ENCODE results near the gene CHMP2B.

CHMP2B gene

GRCh38 chr3:87191641-87192040 lies 35.5 kb upstream of the CHMP2B start:
- Histone ChIP-seq H3K27ac (replicated peaks) (no peak overlapping the region), H3K4me3 (replicated peaks; ENCODE audit: insufficient read depth, low read length) (no peak overlapping the region), H3K27me3 (ENCODE audit: insufficient read depth, poor library complexity, severe bottlenecking) (no peaks in the 10 kb centered on the region)
- DNase-seq (ENCODE audit: low read depth in 1 of 2, low spot score in 1 of 2): no peak
- TF ChIP-seq GABPA (IDR thresholded peaks at IDR 0.05; ENCODE audit: low read depth): no peak
- TF ChIP-seq POLR2AphosphoS5 (IDR thresholded peaks at IDR 0.05; ENCODE audit: low read depth): no peak
- no peak for TF ChIP-seq SPI1 (IDR thresholded peaks at IDR 0.05; ENCODE audit: borderline replicate concordance, low read depth)
- TF ChIP-seq, protein P1, sequence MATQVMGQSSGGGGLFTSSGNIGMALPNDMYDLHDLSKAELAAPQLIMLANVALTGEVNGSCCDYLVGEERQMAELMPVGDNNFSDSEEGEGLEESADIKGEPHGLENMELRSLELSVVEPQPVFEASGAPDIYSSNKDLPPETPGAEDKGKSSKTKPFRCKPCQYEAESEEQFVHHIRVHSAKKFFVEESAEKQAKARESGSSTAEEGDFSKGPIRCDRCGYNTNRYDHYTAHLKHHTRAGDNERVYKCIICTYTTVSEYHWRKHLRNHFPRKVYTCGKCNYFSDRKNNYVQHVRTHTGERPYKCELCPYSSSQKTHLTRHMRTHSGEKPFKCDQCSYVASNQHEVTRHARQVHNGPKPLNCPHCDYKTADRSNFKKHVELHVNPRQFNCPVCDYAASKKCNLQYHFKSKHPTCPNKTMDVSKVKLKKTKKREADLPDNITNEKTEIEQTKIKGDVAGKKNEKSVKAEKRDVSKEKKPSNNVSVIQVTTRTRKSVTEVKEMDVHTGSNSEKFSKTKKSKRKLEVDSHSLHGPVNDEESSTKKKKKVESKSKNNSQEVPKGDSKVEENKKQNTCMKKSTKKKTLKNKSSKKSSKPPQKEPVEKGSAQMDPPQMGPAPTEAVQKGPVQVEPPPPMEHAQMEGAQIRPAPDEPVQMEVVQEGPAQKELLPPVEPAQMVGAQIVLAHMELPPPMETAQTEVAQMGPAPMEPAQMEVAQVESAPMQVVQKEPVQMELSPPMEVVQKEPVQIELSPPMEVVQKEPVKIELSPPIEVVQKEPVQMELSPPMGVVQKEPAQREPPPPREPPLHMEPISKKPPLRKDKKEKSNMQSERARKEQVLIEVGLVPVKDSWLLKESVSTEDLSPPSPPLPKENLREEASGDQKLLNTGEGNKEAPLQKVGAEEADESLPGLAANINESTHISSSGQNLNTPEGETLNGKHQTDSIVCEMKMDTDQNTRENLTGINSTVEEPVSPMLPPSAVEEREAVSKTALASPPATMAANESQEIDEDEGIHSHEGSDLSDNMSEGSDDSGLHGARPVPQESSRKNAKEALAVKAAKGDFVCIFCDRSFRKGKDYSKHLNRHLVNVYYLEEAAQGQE (IDR thresholded peaks at IDR 0.05; ENCODE audit: insufficient replicate concordance, low read depth): no peak
- TF ChIP-seq CTCF (IDR thresholded peaks at IDR 0.05; ENCODE audit: insufficient read depth, low read length): no peak

GRCh38 chr3:87196879-87197278 lies 30.2 kb upstream of the CHMP2B start:
- H3K27ac ChIP-seq (replicated peaks): no peak overlapping the region
- TF ChIP-seq SPI1 (IDR thresholded peaks at IDR 0.05; ENCODE audit: borderline replicate concordance, low read depth) (no peak), POLR2AphosphoS5 (IDR thresholded peaks at IDR 0.05; ENCODE audit: low read depth) (no peak), CTCF (IDR thresholded peaks at IDR 0.05; ENCODE audit: insufficient read depth, low read length) (no peak), GABPA (IDR thresholded peaks at IDR 0.05; ENCODE audit: low read depth) (no peak)
- TF ChIP-seq, protein P1 (IDR thresholded peaks at IDR 0.05; ENCODE audit: insufficient replicate concordance, low read depth): no peak
- no peaks in the 10 kb centered on the region for H3K27me3 ChIP-seq (ENCODE audit: insufficient read depth, poor library complexity, severe bottlenecking)
- H3K4me3 ChIP-seq (replicated peaks; ENCODE audit: insufficient read depth, low read length): no peak overlapping the region
- DNase-seq (ENCODE audit: low read depth in 1 of 2, low spot score in 1 of 2): no peak

GRCh38 chr3:87197531-87197930 lies 29.6 kb upstream of the CHMP2B start:
- DNase-seq (ENCODE audit: low read depth in 1 of 2, low spot score in 1 of 2): no peak
- Histone ChIP-seq H3K27ac (replicated peaks) (no peak overlapping the region), H3K4me3 (replicated peaks; ENCODE audit: insufficient read depth, low read length) (no peak overlapping the region), H3K27me3 (ENCODE audit: insufficient read depth, poor library complexity, severe bottlenecking) (no peaks in the 10 kb centered on the region)
- TF ChIP-seq SPI1 (IDR thresholded peaks at IDR 0.05; ENCODE audit: borderline replicate concordance, low read depth): no peak

- TF ChIP-seq GABPA (IDR thresholded peaks at IDR 0.05; ENCODE audit: low read depth): no peak
- no peak for TF ChIP-seq SPI1 (IDR thresholded peaks at IDR 0.05; ENCODE audit: borderline replicate concordance, low read depth)
- no peak for TF ChIP-seq CTCF (IDR thresholded peaks at IDR 0.05; ENCODE audit: insufficient read depth, low read length)
- TF ChIP-seq POLR2AphosphoS5 (IDR thresholded peaks at IDR 0.05; ENCODE audit: low read depth): no peak
- TF ChIP-seq, protein P1 (IDR thresholded peaks at IDR 0.05; ENCODE audit: insufficient replicate concordance, low read depth): no peak
Observed at GRCh38 chr3:87198774-87199173, 28.3 kb upstream of the CHMP2B start.

More at GRCh38 chr3:87198774-87199173, 28.3 kb upstream of the CHMP2B start:
- H3K4me3 ChIP-seq (replicated peaks; ENCODE audit: insufficient read depth, low read length): no peak overlapping the region
- no peaks in the 10 kb centered on the region for H3K27me3 ChIP-seq (ENCODE audit: insufficient read depth, poor library complexity, severe bottlenecking)
- DNase-seq (ENCODE audit: low read depth in 1 of 2, low spot score in 1 of 2): no peak
- H3K27ac ChIP-seq (replicated peaks): no peak overlapping the region

Measured in HL-60 (cell line).